ENCODE data around the gene MBOAT2.

GRCh38 chr2:8860239-8860638, 143.2 kb downstream of the MBOAT2 start:
- no peak for TF ChIP-seq POLR2A (IDR thresholded peaks at IDR 0.05)
- TF ChIP-seq CTCF (IDR thresholded peaks at IDR 0.05): no peak
